OCI-M1 (cell line): ENCODE measurements around the gene DNAJC22.

Experiments
- DNase-seq: peaks from one replicate; lab custom pipeline; 2025; lab: John Stamatoyannopoulos, UW

DNAJC22 gene

DNA sequence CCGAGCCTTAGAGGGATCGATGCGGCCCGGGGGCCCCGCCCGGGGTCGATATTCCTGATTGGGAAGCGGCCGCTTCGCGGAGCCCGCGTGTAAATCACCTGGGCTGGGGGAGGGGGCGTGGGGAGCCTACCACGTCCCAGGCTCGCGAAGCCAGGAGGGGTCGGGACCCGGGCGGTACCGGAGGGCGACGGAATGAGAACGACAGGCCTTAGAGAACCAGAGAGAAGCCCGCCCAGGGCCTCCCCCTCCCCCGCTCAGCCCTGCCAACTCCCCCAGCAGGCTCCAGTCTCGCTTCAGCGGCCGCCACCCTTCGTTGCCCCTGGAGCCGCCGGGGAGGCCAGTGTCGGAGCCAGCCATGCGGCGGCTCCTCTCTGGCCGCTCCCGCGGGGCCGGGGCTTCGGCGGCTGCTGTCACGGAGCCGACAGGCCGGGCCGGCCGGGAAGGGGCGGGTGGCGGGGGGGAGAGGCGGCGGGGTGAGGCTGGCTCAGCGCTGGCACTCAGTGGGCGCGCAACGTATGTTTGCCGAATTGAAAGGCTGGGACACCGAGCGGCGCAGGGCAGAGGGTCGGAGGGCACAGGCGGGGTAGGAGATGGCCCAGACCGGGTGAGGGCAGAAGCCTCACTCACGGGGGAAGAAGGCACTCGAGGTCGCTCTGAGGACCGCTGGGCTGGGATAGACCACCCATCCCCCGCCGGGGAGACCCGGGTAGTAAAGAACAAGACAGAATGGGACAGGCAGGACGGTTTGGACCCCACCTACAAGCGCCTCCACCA, 1.4 kb upstream of the DNAJC22 start:
- DNase-seq, result no peak

GRCh38 chr12:49345825-49346658, 646 bp upstream of the DNAJC22 start:
- no peak for DNase-seq

DNA sequence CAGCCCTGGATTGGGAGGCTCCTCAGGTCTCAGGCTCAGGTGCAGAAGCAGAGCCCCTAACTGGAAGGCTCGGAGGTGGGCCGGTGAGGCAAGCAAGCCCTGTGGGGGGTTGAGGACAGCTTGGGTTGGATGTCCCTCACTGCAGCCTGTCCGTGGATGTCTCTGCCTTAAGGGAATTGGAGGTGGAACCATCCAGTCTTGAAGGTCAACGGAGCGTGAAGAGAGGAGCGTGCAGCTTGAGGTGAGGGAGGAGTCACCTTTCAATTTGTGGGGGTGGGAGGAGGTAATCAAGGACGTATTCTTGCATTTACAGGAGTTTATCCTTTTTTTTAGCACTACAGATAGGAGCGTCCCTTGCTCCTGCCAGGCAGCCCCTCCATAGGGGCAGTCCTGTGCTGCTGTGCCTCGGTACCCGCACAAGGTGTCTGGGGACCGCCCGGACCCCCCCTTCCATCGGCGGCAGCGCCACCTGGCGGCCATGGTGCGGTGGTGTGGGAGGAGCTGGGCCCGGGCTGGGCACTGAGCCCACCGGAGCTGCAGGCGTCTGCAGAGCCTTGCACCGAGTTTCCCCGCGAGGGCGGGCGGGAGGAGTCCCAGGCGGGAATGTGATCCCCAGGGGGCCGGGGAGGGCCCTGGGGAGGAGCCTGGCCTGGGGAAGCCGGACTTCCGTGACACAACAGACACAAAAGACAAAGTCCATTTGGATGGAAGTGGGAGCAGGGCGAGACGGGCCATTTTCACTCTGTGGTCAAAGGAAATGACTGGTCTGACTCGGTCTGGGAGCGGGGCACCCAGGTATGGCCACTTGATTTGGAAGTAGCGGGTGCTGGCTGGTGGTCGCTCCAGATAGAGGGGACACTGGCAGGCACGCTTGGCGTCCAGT, 864 bp downstream of the DNAJC22 start:
- DNase-seq, result peak; percentile 74

DNA sequence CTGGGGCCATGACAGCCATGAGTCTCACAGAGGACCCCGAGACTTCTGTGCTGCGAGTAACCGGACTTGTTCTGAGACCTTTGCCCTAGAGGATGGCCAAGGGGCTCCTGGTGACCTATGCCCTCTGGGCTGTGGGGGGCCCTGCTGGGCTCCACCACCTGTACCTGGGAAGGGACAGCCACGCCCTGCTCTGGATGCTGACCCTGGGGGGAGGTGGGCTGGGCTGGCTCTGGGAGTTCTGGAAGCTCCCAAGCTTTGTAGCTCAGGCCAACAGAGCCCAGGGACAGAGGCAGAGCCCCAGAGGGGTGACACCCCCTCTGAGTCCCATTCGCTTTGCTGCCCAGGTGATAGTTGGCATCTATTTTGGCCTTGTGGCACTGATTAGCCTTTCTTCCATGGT, 2.1 kb downstream of the DNAJC22 start:
- DNase-seq, result no peak

DNA sequence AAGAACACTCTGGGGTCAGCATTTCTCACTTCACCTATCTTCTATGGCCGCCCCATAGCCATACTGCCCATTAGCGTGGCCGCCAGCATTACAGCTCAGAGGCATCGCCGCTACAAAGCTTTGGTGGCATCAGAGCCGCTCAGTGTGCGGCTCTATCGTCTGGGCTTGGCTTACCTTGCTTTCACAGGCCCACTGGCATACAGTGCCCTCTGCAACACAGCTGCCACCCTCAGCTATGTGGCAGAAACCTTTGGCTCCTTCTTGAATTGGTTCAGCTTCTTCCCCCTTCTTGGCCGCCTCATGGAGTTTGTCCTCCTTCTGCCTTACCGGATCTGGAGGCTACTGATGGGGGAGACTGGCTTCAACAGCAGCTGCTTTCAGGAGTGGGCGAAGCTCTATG, 2.6 kb downstream of the DNAJC22 start:
- DNase-seq, result no peak

- DNase-seq, result no peak
Measured at GRCh38 chr12:49352351-49352750, 5.7 kb downstream of the DNAJC22 start.

DNA sequence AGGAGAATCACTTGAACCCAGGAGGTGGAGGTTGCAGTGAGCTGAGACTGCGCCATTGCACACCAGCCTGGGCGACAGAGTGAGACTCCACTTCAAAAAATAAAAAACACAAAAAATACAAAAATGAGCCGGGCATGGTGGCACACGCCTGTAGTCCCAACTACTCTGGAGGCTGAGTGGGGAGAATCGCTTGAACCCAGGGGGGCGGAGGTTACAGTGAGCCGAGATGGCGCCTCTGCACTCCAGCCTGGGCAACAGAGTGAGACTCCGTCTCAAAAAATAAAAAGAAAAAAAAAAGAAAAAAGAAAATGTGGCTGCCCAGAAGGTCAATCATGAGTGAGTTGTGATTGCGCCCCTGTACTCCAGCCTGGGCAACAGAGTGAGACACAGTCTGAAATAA, 9.2 kb downstream of the DNAJC22 start:
- no peak for DNase-seq

GRCh38 chr12:49357103-49357678, 10.5 kb downstream of the DNAJC22 start:
- peak; percentile 70 for DNase-seq

- peak; percentile 90 for DNase-seq
Measured at GRCh38 chr12:49358483-49359141, 11.9 kb downstream of the DNAJC22 start.

DNA sequence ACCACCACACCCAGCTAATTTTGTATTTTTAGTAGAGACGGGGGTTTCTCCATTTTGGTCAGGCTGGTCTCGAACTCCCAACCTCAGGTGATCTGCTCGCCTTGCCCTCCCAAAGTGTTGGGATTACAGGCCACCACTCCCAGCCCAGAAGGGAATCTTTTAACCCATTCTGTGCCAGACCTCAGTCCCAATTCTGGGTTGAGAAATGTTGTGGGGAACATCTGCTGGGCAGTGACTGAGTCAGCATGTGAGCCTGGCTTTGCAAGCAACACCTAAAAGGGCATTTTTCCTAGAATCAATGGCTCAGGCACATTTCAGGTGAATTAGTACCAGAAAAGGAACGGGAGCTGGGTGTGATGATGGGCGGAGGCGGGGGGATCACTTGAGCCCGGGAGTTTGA, 13.0 kb downstream of the DNAJC22 start:
- no peak for DNase-seq

DNA sequence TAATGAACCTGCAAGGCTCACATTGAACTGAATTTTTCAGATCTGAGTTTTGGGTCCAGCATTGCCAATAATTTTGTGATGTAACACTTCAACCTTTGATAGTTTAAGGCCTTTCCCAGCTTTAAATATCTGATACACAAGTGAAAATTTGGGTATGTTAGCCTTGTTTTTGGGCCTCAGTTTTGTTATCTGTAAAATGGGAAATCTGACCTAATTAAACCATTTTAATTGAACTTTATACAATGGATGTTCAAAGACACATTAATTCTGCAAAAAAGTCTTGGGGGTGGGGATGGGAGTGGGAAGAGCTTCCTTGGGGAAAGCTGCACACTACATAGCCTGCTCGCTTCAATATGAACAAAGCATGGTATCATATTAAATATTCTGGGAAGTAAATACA, 15.4 kb downstream of the DNAJC22 start:
- no peak for DNase-seq

DNA sequence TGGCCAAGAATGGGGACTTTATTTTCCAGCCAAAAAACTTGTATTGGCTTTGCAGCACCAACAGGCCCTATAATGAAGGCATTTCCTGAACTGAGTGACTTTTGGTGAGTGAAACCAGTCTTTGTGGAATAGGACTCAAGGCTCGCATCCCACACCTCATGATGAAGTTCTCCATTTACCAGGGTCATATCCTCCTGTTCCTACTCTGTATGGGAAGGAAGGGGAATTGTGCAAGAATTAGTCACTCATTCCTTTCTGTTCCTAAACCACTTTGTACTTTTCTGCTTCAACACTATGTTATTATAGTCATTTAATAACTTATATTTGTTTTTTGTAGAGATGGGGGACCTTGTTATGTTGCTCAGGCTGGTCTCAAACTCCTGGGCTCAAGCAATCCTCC, 18.3 kb downstream of the DNAJC22 start:
- no peak for DNase-seq

GRCh38 chr12:49365542-49365941, 18.9 kb downstream of the DNAJC22 start:
- peak; percentile 89 for DNase-seq

GRCh38 chr12:49366096-49366651, 19.5 kb downstream of the DNAJC22 start:
- DNase-seq, result no peak

DNA sequence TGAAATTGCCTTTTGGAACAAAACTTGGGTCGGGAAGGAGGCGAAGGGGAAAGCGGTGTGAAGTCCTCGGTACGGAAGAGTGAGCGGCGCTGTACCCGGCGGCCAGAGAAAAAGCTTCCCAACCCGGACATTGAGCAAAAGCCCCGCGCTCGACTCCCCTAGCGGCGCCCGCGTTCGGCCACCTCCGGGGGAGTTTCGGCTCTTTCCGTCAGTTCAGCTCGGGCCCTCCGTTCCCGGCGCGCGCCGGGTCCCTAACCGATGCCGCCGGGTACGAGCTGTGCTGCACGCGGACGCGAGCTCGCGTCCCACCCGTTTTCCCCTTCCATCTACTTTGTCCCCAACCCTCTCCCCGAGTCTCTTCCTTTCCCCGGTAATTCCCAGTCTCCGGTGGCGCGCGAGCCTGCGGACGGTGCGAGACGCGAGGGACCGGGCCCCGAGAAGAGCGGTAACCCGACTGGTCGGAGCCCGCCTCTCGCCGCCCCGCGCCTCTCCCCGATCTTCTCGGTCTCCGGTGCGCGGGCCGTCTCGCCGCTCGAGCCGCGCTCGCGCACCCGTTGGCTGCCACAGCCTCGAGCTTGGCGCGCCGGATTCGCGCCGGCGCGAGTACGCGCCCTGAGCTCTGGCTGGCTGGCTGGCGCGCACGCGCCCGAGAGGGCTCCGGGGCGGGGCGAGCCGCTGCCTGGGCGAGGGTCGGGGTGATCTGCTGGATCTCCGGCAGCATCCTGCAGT, 20.1 kb downstream of the DNAJC22 start:
- DNase-seq, result peak; percentile 94

DNA sequence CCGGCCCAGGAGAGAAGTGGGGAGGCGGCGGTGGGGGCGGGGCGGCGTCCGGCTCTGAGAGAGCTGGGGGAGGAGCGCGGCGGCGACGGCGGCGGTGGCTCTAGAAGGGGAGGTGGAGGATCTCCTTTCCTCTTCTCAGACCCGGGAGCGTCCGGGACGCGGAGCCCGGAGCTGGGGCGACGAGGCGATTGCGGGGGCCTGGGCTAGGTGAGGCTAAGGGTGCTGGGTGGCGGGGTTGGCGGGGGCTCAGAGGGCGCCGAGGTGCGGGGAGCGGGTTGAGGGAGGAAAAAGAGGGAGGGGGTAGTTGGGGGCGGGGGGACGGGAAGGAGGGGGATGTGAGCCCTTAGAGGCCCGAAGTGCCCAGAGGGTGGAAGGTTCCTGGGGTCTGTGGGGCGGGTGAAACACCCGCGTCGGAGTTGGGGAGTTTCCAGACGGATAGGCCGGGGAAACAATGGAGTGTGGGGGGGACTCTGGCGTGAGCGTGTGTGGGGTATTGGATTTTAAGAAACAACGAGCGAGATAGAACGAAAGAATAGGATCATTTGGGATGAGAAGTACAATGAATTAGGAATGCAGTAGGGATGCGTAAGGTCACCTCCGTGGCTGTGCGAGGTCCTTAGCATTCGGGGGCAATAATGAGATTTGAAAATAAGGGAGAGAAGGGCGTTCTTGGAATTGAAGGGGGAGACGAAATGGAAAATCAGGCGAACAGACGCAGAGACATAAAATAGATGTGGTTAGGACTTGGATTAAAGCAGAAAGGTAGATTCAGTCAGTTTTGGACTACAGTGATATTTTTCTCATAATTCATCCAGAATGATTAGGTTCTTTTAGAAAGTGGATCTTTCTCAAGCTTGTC, 20.9 kb downstream of the DNAJC22 start, which contains the start of gene SPATS2:
Gene SPATS2 (plus strand): TSS at position 82 of the 859 bp plus-strand sequence. CDS start 93,551 bp downstream, outside the sequence.
- DNase-seq, result peak; percentile 60

DNA sequence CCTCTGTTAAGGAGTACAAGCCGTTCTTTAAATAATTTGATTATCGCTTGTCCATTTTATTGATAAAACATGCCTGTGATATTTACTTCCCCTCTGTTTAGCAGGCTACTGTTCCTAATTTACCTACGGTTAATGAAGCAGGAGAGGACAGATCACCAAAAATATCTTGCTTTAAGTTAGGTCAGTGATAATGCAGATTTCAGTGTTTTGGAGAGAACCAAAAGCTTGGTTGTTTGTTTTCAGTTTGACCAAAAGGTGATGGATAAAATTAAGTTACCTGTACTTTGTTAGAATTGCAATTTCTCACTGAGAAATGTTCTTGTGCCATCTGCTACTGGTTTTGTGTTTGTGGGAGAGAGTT, 21.5 kb downstream of the DNAJC22 start:
- peak; percentile 60 for DNase-seq

DNA sequence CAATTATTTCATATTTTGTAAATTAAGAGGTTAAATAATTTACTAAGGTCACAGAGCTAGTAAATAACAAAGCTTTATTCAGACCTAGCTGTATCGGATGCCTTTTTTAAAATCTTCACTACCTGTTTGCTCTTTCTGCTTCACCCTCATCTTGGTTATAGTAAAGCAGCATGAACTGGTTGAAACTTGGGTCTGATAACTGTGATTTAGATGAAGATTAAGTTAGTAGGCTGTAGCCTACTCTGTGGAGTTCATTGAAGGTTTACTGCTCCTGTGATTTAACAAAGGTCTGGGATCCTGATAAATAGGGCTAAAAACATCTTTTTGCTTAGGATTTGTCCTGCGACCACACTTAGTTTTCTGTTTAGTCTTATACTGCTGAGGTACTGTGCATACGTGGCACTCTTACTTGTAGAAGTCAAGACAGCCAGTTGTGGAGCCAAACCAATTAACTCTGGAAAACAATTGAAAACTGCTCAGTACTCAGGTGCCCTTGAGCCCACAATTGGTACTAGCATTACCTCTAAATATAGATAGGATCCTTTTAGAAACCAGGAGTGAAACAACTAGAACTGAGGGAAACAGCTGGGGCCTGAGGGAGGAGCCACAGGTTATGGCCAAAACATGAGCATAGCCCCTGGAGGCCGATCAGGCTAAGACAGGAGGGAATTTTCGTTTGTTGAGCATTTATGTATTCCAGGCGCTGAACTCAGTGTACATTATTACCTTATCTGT, 22.9 kb downstream of the DNAJC22 start:
- DNase-seq, result peak; percentile 84

- DNase-seq, result no peak
Measured at GRCh38 chr12:49370539-49370938, 23.9 kb downstream of the DNAJC22 start.
